ENCODE results near the gene AFG1L.

GRCh38 chr6:108337721-108338120 lies 42.9 kb downstream of the AFG1L start:
- TF ChIP-seq CTCF (IDR thresholded peaks at IDR 0.05 in 2 of 3, conservative IDR thresholded peaks at IDR 0.05 in 1 of 3; ENCODE audit: borderline replicate concordance in 1 of 3, insufficient read depth in 1 of 3, low read depth in 2 of 3, low read length in 2 of 3) (no peak), JUND (IDR thresholded peaks at IDR 0.05) (no peak), EZH2 (IDR thresholded peaks at IDR 0.05) (no peak), POLR2AphosphoS5 (IDR thresholded peaks at IDR 0.05; ENCODE audit: low read depth, low read length) (no peak)

Measured in HCT116 (cell line).